Liver (tissue), 3 donors: Measurements from ENCODE around the gene APIP.

Source experiments
- CTCF ChIP-seq: fragments of 150-350 bp; IDR thresholded peaks from 2 replicates; pipeline ENCODE4 v1.5.1; 2017; ENCODE audit warnings: improper control_type of control experiment, low read depth, low read length; ENCODE audit not compliant: missing input control
- TAF1 ChIP-seq: conservative IDR thresholded peaks from 2 replicates; pipeline ENCODE4 v1.6.1; 2016; ENCODE audit warnings: antibody characterized with exemption, mild to moderate bottlenecking
- donor health status: healthy.
- donor health status: healthy.

GRCh38 chr11:34893416-34893815 lies 22.8 kb downstream of the APIP start:
- TF ChIP-seq CTCF (no peak), TAF1 (no peak)
